Inflammatory macrophage treated with lipopolysaccharide for 1 hour (primary cell): Measurements from ENCODE around the gene ULK4.
A peak's percentile ranks its signal among the peaks of the same experiment; 100 is the strongest.
"Not testable (repeated sequence)": the region's sequence is repeated elsewhere in the genome, so short reads cannot be mapped to it uniquely, and the experiment has no call there.

Experiments
- DNase-seq, 2 donors: peaks; one replicate each; pipeline ENCODE4 v3.0.0-alpha.2; 2020 to 2022

Gene ULK4

DNA sequence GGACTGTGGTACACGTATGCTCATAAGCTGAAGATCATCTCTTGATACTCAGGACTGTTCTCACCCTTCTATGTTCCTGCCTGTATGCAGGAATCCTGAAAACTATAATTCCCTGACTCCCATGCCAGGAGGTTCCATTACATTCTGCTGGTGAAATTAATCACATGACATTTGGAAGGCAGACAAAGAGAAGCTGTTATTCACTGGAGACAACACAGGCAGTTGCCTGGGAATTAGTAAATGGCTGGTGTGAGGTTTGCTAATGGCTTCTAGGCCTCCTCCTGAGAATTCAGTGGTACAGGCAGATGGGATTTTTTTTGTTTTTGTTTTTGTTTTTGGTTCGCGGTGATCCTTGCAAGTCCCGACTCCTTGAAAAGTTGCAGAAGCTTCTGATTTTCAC, 671.2 kb downstream of the ULK4 start:
- DNase-seq, result no peak

DNA sequence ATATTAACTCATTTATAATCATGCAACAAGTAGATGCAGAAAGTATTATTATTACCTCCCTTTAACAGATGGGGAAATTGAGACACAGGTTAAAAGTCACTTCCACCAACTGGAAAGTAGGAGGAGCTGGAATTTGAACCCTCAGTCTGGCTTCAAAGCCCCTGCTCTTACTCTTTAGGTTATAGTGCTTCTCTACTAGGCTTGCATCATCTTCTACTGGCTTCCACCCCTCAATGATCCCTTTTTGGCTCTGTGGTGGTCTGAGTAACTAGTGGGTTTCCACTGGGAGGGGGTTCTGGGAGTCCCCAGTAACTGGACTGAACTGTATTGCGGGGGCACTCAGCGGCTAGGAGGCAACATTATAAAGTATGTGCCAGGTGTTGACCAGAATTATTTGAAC, 671.6 kb downstream of the ULK4 start:
- no peak for DNase-seq

DNA sequence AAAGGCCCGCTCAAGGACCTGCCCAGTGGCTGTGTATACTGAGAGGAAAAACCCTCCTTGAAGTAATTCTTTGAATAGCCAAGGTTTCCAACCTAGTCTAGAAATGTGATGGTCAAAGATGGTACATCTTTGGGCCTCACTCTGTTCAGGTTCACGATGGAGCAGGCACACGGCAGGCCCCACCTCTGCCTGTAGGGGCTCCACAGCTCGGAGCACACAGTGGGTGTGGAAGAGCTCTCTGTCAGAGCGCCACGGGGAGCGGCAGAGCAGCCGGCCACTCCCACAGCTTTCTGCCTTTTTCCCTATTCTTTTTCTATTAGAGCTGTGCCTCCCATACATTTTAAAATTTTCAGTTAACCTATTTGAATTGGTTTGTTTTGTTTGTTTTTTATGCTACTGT, 673.1 kb downstream of the ULK4 start:
- DNase-seq, result no peak

DNA sequence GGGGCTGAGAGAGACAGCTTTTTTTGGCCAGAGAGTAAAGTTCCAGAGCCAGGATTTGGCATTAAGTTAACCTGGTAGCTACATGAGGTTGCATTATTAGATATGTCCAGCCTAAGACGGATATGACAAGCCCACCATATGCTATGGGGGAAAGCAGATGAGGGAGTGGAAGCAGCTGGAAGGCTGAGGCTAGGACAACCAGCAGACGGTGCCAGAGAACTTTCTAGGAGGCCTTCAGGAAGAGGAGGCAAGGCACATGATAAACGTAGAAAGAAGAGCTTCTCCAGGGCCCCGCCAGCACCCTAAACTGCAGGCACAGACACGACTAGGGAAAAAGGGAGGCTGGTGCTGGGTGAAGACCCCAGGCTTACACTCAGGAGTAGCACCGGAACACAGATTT, 675.6 kb downstream of the ULK4 start:
- no peak for DNase-seq

DNA sequence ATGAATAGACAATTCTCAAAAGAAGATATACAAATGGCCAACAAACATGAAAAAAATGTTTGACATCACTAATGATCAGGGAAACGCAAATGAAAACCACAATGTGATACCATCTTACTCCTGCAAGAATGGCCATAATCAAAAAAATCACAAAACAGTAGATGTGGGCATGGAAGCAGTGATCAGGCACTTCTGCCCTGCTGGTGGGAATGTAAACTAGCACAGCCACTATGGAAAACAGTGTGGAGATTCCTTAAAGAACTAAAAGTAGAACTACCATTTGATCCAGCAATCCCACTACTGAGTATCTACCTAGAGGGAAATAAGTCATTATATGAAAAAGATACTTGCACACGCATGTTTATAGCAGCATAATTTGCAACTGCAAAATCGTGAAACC, 677.0 kb downstream of the ULK4 start:
- DNase-seq, result not testable (repeated sequence)

DNA sequence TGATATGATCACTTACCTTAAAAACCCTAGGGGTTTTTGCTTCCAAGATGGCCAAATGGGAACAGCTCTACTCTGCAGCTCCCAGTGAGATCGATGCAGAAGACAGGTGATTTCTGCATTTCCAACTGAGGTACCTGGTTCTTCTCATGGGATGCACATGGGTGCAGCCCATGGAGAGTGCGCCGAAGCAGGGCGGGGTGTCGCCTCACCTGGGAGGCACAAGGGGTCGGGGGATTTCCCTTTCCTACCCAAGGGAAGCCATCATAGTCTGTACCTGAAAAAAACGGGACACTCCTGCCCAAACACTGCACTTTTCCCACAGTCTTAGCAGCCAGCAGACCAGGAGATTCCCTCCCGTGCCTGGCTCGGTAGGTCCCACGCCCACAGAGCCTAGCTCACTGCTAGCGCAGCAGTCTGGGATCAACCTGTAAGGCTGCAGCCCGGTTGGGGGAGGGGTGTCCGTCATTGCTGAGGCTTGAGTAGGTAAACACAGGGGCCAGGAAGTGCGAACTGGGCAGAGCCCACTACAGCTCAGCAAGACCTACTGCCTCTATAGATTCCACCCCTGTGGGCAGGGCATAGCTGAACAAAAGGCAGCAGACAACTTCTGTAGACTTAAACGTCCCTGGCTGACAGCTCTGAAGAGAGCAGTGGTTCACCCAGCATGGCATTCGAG, 684.0 kb downstream of the ULK4 start:
- DNase-seq, result no peak

DNA sequence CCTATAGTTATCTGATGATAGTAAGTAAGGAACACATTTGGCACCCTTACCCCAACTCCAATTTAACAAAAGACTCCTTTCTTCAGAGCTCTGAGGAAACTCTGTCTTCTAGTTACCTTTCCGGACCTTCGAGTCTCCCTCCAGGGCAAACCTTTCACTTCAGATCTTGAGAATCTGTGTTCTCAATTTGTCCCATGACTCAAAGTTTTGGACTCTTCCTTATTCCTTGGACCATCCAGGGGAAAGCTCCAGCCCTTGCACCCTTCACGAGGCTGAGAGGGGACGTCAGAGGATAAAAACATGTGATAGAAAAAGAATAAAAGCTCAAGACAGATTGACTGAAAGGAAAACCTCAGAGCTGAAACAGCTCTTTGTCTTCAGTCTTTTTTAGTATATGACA, 685.7 kb downstream of the ULK4 start:
- DNase-seq, result no peak

DNA sequence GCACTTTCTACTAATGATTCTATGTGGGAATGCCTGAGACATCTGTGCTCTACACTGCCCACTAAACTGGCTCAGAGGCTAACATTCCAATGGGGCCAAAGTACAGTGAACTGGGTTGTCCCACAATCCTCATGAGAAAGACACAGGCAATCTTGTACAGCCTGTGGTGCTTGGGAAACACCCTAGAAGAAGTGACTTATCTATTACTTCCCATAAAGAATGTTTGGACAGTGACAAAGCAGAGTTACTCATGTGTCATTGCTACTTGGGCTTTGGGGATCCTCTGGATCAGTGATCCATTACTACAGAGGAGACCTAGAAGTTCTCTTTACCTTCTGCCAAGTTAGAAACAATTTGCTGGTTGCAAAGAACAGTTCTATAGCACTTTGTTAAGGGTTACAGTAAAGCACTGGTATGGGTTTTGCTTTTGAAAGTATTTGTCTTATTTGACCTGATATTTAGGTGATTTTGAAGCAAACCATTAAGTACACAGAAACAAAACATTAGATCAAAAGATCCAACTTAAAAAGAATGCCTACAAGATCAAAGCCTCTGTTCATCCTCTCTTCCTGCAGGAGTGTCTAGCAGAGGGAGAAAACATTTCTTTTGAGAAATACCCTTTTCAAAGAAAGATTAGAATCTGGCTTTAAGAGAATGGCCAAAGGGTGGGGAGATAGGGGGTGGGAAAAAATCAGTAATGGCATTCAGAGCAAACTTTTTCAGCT, 686.8 kb downstream of the ULK4 start:
- peak in 1 of 2 donors; percentile 3 for DNase-seq

DNA sequence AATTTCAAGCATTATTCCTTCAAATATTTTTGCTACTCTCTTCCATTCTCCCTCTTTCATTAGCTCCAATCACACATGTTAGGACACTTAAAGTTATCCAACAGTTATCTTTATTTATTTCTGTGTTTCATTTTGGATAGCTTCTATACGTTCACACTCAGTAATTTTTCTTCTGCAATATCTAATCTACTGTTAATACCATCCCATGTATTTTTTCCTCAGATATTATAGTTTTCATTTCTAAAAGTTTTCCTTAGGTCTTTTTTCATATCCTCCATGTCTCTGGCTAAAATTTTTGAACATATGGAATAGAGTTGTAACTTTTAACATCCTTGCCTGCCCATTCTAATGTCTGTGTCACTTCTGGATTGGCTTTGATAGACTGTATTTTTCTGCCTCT, 689.2 kb downstream of the ULK4 start:
- DNase-seq, result no peak

DNA sequence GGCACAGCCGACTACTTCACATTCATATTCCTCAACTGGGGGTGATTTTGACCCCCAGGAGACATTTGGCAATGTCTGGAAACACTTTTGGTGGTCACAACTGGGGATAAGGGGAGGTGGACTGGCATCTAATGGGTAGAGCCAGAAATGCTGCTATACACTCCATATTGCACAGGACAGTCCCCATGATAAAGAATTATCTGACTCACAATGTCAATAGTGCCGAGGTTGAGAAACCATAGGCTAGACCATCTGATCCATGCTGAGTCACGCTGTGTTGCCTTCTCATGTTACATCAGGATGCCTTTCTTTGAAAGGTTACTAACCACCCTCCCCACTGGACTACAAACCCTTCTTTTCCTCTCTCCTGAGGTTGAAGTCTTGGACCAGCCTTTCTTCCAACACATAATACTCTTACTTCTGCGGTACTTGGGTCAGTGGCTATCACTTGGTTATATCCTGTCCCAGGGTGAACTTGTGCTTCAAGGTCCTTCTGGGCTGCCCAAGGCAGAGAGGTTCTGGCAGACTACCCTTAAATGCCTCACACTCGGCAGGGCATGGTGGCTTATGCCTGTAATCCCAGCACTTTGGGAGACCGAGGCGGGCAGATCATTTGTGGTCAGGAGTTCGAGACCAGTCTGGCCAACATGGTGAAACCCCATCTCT, 693.8 kb downstream of the ULK4 start:
- DNase-seq, result peak in 1 of 2 donors; percentile 7

DNA sequence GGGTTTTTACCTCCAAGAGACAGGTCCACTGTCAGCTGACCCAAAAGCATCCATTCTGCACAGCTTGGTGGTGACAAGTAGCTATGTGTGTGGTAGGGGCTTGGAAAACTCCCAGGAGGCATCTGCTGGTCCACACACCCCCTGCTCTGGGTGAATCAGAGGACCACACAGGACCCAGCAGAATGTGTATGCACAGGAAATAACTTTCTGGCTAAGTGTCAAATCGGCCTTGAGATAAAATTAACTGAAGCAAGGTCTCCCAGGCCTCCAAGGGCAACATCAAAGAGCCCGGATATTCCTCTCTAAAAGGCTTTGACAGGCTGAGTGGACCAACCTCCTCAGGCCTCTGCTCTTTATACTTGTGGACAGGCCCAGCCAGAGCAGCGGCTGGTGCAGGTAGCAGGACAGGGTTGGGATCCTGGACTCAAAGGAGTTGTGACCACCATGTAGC, 696.1 kb downstream of the ULK4 start:
- no peak for DNase-seq

DNA sequence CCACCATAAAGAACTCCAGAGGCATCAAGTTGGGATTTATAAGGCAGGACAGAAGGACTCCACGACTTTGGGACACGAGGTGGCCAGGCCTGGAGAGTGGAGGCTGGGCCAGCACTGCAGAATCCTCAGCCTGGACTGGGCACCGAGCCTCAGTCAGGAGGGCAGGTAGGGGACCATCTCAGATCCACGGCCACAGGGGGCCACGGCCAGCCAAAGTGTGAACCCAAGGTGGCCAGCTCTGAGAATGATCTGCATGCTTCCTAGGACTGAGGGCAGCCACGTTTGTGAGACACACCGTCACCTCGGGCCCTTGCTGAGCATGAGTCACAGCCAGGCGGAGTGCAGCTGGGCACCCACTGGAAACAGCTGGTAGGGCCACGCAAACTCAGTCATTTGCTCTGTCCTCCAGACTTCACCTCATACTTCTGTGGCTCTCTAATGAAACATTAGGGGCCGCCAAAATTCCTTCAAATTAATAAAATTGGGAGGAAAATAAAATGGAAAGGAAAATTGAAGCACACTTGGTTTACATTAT, 696.8 kb downstream of the ULK4 start:
- no peak for DNase-seq

DNA sequence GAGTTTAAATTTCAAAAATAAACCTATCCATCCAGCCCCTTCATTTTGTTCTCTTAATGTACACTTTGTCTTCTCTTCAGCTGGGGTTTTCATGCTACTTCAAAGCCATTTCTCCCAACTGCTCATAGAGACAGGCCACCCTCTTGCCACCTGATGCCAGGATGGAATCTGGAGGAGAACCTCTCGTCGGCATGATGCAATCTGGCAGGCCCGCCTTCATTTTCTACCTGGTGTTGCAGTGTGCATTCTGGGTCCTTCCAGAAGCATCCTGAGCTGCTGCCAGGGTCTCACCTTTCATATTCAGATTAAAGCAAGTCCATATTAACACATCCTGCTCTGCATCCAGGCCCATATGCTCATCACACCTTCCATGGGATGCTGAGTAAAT, 701.8 kb downstream of the ULK4 start:
- DNase-seq, result no peak

DNA sequence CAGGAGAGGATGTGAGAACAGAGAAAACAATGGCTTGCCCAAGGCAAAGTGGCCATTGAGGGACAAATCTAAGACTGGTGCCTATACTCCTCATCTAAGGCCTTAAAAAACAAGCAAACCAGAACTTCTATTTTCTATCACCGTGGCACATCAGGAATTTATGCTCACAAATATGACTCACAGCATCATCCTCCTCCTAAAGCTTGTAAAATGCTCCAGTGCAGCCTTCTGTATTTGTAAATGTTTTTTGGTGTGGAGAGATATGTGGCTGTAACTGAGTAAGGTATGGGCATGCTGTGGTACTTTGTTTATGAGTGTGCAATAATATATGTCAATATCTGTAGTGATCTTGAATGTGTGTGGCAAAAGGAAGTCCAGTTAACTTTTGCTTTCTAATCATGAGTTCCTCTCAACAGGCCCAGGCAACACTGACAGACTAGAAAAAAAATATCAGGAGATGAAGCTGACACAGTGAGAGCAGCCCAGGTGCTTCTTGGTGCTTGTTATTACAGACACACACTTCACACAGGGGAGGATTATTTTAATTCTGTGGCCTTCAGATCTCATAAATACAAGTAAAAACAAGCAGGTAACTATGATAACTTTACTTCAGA, 702.3 kb downstream of the ULK4 start:
- no peak for DNase-seq

DNA sequence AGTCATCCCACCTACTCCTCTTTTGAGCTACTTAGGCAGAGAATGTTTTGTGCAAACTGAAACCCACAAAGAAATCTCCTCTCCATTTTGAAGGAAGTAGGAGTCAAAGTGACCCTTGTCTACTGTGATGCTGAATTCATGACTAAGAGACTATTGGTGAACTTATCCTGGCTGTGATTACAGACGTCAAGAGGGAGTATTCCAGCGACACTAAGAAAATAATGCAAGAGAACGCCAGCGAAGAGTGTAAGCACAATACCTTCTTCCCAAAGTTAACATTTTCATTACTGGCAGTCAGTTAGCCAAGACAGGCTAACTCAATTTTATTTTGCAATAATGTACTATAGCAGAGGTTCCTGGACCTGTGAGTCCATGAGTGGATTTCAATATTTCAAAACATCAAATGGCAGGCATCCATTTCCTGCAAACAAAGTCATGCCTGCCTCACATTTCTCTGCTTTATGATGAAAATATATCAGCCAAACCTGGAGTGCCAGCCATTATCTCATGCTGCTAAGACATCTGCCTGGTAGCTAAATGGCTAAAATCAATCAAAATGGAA, 703.6 kb downstream of the ULK4 start:
- no peak for DNase-seq

DNA sequence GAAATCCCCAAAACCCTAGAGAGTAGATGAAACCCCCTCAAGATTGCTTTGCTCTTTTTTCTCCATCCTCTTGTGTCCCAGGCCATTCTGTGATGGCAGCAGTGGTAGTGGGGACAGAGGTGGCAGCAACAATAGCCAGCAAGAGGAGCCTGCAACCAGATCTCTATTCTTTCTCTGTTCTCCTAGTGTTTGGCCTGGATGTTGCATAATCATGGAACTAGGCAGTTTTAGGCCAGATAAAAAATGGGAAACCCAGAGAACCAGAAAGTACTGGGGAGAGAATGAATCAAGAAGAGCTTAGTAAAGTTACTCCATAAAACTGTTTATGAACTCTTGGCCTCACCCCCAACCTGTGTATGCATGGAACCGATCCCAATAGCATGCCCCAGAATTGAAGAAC, 710.3 kb downstream of the ULK4 start:
- no peak for DNase-seq

DNA sequence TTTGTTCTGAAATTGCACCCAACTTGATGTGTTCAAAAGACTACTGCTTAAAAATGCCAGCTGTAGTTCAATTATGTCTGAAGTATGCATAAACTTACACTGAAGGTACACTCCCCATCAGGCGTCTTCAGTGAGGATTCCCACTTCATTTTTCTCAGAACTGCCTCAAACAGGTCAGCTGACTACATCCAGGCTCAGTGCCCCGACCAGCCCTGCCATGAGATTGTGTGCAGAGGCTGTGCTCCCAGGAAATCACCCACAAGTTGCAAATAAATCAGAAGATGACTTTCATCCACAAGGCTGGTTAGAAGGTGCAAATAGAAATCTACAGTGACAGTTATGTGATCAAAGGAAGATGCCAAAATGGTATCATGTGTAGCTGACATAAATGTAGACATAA, 711.1 kb downstream of the ULK4 start:
- DNase-seq, result no peak

DNA sequence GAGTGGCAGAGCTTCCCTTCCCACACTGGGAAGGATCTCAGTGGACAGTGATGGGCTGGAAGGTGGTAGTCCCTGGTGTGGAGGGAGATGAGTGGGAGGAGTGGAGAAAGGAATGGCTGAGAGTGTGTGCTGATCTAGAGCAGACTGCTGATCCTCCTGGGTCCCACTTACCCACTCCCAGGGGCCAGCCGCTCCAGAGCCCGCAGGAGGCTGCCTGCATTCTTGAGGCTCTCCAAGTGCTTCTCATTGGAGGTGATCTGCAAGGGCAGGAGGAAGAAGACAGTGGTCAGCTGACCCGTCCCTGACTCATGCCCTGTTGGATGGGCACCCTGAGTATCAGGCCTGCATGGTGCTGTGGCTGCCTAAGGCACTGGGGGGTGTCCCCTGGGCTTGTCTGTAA, 712.6 kb downstream of the ULK4 start:
- DNase-seq, result no peak

DNA sequence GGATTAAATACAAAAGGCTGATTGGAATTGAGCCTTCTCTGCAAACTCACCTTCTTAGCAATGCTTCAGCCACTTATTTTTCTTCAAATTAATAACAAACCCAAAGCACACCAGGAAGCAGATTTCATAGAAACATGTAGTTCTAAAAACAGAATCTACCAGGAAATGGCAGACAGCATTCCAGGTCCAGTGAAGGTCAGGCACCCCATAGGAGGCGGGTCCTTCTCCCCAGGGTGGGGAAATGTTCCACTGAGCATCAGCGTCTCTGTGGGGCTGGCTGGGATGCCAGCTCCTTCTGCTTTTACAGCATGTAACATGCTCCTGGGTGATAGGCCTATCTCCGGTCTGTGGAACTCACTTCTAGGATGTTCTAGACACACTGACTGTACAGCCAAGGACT, 713.4 kb downstream of the ULK4 start:
- no peak for DNase-seq

DNA sequence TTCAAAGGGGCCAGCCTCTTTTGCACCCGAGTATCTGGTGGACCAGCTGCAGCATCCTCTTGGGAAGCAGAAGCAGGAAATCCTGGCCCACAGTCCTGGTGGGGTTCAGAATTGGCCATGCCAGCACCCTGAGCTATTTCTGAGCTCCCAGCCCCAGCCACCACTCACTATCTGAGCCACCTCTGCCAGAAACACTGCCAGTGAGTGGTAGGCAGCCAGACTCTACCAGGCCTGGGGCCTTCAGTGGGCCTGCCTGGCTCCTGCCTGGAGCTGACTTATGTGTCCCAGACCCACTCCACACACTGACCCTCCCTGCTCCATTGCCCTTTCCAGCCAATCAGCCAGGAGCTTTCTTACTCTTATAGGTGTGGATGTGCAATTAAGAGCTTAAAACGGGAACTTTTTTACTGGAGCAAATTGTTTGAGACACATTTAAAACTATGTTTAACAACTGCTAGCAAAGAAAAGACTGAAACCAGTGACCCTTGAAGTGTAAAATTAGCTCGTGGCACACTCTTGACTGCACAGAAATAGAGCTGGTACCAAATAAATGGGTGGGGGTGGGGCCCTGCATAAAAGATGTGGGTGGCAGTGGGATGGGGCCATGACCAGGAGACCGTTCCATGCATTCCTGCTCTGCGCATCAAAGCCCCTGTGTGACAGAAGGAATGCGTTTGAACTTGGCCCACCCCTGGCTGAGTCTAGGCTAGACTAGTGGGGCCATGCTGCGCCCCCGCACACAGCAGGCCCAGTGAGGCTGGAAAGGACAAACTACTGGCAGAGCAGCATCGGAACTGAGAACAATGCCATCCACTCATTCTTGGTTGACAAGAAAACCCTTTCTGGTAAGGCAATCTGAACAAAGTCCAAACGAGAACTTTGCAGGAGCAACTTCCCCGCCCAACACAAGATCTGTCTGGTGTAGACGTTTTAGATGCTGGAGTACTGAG, 714.6 kb downstream of the ULK4 start:
- no peak for DNase-seq

DNA sequence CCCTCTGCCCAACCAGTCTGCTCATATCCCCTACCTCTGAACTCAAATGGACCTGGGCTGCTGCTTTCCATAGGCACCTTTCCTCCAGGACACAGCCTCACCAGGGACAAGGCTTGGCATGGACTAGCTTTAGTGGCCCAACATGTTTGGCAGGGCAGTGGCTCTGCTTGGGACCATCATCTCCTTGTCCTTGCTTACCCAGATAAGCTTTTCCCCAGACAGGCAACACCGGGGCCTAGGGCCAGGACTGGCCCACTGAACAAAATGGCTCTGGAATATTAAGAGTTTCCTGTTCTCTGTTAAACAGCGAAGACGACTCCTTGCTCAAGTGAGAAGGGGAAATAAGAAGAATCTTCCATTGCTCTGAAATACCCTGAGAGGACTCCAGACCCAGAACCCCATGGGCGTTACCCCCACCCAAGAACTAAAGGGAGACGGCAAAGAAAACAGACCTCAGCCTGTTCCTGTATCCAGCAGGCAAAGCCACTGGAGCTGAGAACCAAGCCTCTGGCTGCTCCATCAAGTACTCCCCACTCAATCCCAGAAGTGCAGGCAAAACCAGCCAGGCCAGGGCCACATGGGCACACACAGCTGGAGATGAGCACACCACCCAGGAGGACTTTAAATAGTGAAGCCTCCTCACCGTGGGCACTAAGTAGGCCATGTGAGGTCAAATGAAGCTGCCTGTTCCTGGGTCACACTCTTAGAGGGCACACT, 717.1 kb downstream of the ULK4 start:
- no peak for DNase-seq
